ENCODE results near the gene SLU7. TPM values are rescaled to one million over a fixed set of nuclear protein-coding genes. Genes with fewer than 3 reads are reported as not detected.

SLU7 gene
- total RNA-seq, 1 donor from 2014 or later = 111 TPM

- DNase-seq (ENCODE audit: low read depth) = no peak
Observed at GRCh38 chr5:160367261-160367660, 51.6 kb downstream of the SLU7 start.

- DNase-seq (ENCODE audit: low read depth) = no peak
Observed at GRCh38 chr5:160366230-160366629, 52.7 kb downstream of the SLU7 start.

- DNase-seq (ENCODE audit: low read depth) = no peak
Observed at GRCh38 chr5:160363660-160364395, 55.1 kb downstream of the SLU7 start.

GRCh38 chr5:160363211-160363610 is 55.7 kb downstream of the SLU7 start:
- DNase-seq (ENCODE audit: low read depth) = no peak

GRCh38 chr5:160361624-160362228 is 57.2 kb downstream of the SLU7 start:
- no peak for DNase-seq (ENCODE audit: low read depth)

GRCh38 chr5:160360310-160360709 is 58.6 kb downstream of the SLU7 start:
- DNase-seq (ENCODE audit: low read depth) = no peak

- no peak for DNase-seq (ENCODE audit: low read depth)
Observed at GRCh38 chr5:160359816-160360215, 59.1 kb downstream of the SLU7 start.

GRCh38 chr5:160359242-160359641 is 59.6 kb downstream of the SLU7 start:
- no peak for DNase-seq (ENCODE audit: low read depth)

- no peak for DNase-seq (ENCODE audit: low read depth)
Observed at GRCh38 chr5:160357861-160358411, 60.9 kb downstream of the SLU7 start.

GRCh38 chr5:160357394-160357793 is 61.5 kb downstream of the SLU7 start:
- DNase-seq (ENCODE audit: low read depth) = no peak

GRCh38 chr5:160356550-160357347 is 62.1 kb downstream of the SLU7 start:
- no peak for DNase-seq (ENCODE audit: low read depth)

GRCh38 chr5:160354666-160355065 is 64.2 kb downstream of the SLU7 start:
- no peak for DNase-seq (ENCODE audit: low read depth)

GRCh38 chr5:160353379-160353778 is 65.5 kb downstream of the SLU7 start:
- no peak for DNase-seq (ENCODE audit: low read depth)

GRCh38 chr5:160352308-160352707 is 66.6 kb downstream of the SLU7 start:
- DNase-seq (ENCODE audit: low read depth) = no peak

Other genes starting within 250 kb of the SLU7 start
- gene FABP6, start 189.6 kb downstream of the SLU7 start, total RNA-seq = not detected in 2 replicates
- 4.2 and 5.3 TPM in 2 replicates for gene CCNJL, start 106.5 kb downstream of the SLU7 start, total RNA-seq
- gene C1QTNF2, start 48.5 kb downstream of the SLU7 start, total RNA-seq = not detected in 2 replicates
- gene FAM200C, start 19.0 kb downstream of the SLU7 start, total RNA-seq = 2.6 and 4.3 TPM in 2 replicates
- gene PTTG1, start 2.8 kb upstream of the SLU7 start, total RNA-seq = 19.9 and 107 TPM in 2 replicates

Data from renal cortical epithelial cell (primary cell).